Activated naive CD8-positive, alpha-beta T cell treated with anti-CD3 and anti-CD28 coated beads for 36 hours (primary cell): ENCODE measurements around the gene ORAI3. TPM values are rescaled to one million over a fixed set of nuclear protein-coding genes. Genes with fewer than 3 reads are reported as not detected.

Experiments
- DNase-seq: peaks from one replicate; pipeline ENCODE4 v3.0.0; 2021
- H3K27ac Mint-ChIP-seq: one replicate; pipeline ENCODE4 v1.8.0; 2022; ENCODE audit warnings: mild to moderate bottlenecking, moderate library complexity, mixed read lengths
- H3K27me3 Mint-ChIP-seq: one replicate; pipeline ENCODE4 v1.8.0; 2022; ENCODE audit warnings: mild to moderate bottlenecking, mixed read lengths
- H3K36me3 Mint-ChIP-seq: one replicate; pipeline ENCODE4 v1.8.0; 2021; ENCODE audit warnings: mild to moderate bottlenecking, mixed read lengths
- H3K4me1 Mint-ChIP-seq: one replicate; pipeline ENCODE4 v1.8.0; 2021; ENCODE audit warnings: mixed read lengths
- H3K4me3 Mint-ChIP-seq: one replicate; pipeline ENCODE4 v1.8.0; 2022; ENCODE audit warnings: mild to moderate bottlenecking, moderate library complexity, mixed read lengths
- H3K9me3 Mint-ChIP-seq: one replicate; pipeline ENCODE4 v1.8.0; 2022; ENCODE audit warnings: mixed read lengths
- total RNA-seq, 2 experiments: library from RNA; stranded (reverse); gene quantifications; one replicate each; pipeline ENCODE4 v1.2.3, GENCODE V29; 2021

Gene ORAI3
- total RNA-seq, 2 experiments from 2014 or later: 5.4 to 5.7 TPM

GRCh38 chr16:30950516-30951065, 1.7 kb downstream of the ORAI3 start:
- H3K36me3 Mint-ChIP-seq: peaks cover 3% of the 10 kb centered on the region
- peak overlapping the region; percentile 70 for H3K27ac Mint-ChIP-seq
- no peaks in the 10 kb centered on the region for H3K27me3 Mint-ChIP-seq
- H3K4me1 Mint-ChIP-seq: peaks cover 13% of the 10 kb centered on the region
- no peak for DNase-seq
- H3K9me3 Mint-ChIP-seq: no peaks in the 10 kb centered on the region
- H3K4me3 Mint-ChIP-seq: peak overlapping the region; percentile 89

DNA sequence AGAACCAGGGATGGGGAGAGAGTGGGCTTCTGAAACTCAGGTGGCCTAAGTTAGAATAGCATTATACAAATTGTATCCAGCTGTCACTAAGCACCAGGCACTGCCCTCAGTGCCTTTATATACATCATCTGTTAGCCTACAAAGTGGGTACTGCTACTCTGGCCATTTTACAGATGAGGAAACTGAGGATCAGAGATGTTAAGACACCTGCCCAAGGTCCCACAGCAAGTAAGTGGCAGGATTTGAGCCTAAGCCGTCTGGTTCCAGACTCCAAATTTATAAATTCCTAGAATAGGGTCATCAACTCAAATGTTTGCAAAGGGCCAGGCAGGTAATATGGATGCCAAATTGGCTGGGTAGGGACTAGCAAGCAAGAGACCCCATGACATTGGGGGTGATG, 2.3 kb downstream of the ORAI3 start:
- no peak overlapping the region for H3K27ac Mint-ChIP-seq
- H3K27me3 Mint-ChIP-seq: no peaks in the 10 kb centered on the region
- peaks cover 16% of the 10 kb centered on the region for H3K4me1 Mint-ChIP-seq
- H3K36me3 Mint-ChIP-seq: peaks cover 3% of the 10 kb centered on the region
- H3K4me3 Mint-ChIP-seq: no peak overlapping the region
- H3K9me3 Mint-ChIP-seq: no peaks in the 10 kb centered on the region
- no peak for DNase-seq

- Mint-ChIP-seq H3K4me1 (peaks cover 17% of the 10 kb centered on the region), H3K4me3 (no peak overlapping the region), H3K36me3 (peaks cover 3% of the 10 kb centered on the region), H3K9me3 (no peaks in the 10 kb centered on the region), H3K27me3 (no peaks in the 10 kb centered on the region), H3K27ac (no peak overlapping the region)
- DNase-seq: no peak
Observed at GRCh38 chr16:30951750-30952149, 2.9 kb downstream of the ORAI3 start.

- H3K27ac Mint-ChIP-seq: no peak overlapping the region
- peaks cover 2% of the 10 kb centered on the region for H3K36me3 Mint-ChIP-seq
- no peaks in the 10 kb centered on the region for H3K27me3 Mint-ChIP-seq
- no peak overlapping the region for H3K4me3 Mint-ChIP-seq
- H3K9me3 Mint-ChIP-seq: no peaks in the 10 kb centered on the region
- peaks cover 17% of the 10 kb centered on the region for H3K4me1 Mint-ChIP-seq
- DNase-seq: no peak
Observed at GRCh38 chr16:30953111-30953510, 4.2 kb downstream of the ORAI3 start.

- no peaks in the 10 kb centered on the region for H3K27me3 Mint-ChIP-seq
- H3K36me3 Mint-ChIP-seq: peaks cover 4% of the 10 kb centered on the region
- no peaks in the 10 kb centered on the region for H3K9me3 Mint-ChIP-seq
- peaks cover 20% of the 10 kb centered on the region for H3K4me1 Mint-ChIP-seq
- peak; percentile 72 for DNase-seq
- H3K27ac Mint-ChIP-seq: no peak overlapping the region
- no peak overlapping the region for H3K4me3 Mint-ChIP-seq
Observed at GRCh38 chr16:30953511-30954124, 4.8 kb downstream of the ORAI3 start.

DNA sequence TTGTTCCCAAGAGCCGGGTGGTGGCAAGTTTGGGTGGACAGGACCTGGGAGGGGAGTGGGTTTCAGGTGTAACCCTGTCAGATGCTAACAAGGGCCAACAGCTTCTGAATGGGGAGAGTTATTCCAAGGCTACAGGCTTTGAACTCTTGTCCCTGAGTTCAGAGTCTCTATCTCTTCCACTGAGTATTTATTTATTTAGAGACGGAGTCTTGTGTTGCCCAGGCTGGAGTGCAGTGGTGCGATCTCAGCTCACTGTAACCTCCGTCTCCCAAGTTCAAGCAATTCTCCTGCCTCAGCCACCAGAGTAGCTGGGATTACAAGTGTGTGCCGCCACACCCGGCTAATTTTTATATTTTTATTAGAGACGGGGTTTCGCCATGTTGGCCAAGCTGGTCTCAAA, 6.1 kb downstream of the ORAI3 start:
- no peaks in the 10 kb centered on the region for H3K9me3 Mint-ChIP-seq
- no peak overlapping the region for H3K4me3 Mint-ChIP-seq
- H3K36me3 Mint-ChIP-seq: peaks cover 12% of the 10 kb centered on the region
- DNase-seq: no peak
- H3K27me3 Mint-ChIP-seq: no peaks in the 10 kb centered on the region
- no peak overlapping the region for H3K27ac Mint-ChIP-seq
- peaks cover 27% of the 10 kb centered on the region for H3K4me1 Mint-ChIP-seq

DNA sequence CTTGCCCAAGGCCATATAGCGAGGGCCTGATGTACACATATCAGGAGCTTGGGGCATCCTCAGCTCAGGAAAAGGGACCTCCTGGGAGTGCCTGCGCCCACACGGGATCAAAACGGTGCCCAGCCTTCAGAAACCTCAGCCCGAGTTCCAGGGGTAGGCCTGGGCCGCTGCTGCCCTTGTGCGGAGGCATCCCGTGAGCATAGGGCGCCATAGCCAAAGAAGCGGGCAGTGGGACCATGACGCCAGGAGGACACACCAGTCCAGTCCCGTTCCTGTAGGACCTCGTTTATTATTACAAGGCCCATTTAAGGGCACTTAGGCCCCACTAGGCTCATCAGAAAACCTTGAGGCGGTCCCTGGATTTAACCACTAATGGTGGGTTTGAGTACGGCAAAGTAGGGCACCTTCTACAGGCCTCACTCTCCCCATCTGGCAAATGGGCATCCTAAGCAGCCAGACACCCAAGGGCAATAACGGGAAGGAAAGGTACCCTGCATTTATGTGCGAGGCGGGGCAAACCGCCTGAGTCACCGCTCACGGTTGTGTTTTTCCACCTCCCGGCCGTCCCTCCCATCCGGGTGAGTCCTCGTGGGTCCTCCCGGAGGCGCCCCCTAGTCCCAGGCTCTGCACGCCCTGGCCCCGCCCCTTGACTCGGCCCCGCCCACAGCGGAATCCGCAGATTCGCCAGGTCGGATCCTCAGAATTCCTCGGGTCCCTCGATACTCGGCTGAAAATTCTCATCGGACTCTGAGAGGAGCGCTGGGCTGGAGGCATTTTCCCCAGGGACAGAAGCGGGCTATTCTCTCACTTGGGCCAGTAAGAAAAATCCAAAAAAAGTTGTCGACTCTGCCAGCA, 8.0 kb downstream of the ORAI3 start:
- Mint-ChIP-seq H3K4me1 (peaks cover 26% of the 10 kb centered on the region), H3K27ac (peak overlapping the region; percentile 99), H3K36me3 (peaks cover 21% of the 10 kb centered on the region), H3K27me3 (no peaks in the 10 kb centered on the region), H3K4me3 (peak overlapping the region; percentile 93), H3K9me3 (no peaks in the 10 kb centered on the region)
- peak; percentile 91 for DNase-seq

- Mint-ChIP-seq H3K4me3 (peak within 1 kb of the TSS; percentile 96), H3K4me1 (peaks cover 26% of the 10 kb centered on the region), H3K27me3 (no peaks in the 10 kb centered on the region), H3K27ac (peak within 1 kb of the TSS; percentile 99), H3K36me3 (peaks cover 24% of the 10 kb centered on the region), H3K9me3 (no peaks in the 10 kb centered on the region)
- DNase-seq: peak; percentile 97
Observed at GRCh38 chr16:30957456-30958174, 8.7 kb downstream of the ORAI3 start, which contains the start of gene SETD1A. TSS of gene SETD1A (plus strand) at chr16:30957754. CDS start at chr16:30958732, 978 bp downstream.

DNA sequence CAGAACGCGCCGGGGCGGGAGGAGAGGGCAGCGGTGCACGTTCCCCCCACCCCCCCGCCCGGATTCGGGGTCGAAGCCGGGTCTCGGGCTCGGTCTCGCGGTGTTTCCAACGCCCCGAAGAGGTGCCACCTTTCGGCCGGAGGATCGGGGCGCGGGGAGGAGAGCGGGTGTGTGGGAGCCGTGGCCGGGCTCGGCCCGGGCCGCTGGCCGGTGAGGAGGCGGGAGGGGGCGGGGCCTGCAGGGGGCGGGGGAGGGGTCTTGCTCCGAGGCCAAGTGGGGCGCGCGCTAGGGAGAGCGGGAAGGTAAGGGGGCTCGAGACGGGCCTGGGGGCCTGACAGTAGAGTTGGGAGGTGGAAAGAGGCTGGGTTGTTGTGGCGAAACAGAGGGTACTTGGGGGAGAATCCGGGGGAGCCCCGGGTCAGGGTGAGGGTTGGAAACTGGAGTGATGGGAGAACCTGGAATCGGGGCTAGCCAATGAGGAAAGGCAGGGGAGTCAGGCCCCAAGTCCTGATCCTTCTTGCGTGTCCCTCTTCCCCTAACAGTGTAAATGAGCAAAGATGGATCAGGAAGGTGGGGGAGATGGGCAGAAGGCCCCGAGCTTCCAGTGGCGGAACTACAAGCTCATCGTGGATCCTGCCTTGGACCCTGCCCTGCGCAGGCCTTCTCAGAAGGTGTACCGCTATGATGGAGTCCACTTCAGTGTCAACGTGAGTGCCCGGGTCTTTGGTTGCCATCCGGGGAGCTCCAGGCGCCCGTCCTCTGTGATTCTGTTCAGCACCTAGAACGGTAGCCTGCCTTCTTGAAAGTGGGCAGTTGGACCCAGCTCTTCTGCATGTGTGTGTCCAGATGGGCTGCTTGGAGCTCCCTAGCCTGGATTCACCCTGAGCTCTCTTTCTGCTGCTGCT, 9.6 kb downstream of the ORAI3 start:
- Mint-ChIP-seq H3K4me1 (peaks cover 26% of the 10 kb centered on the region), H3K9me3 (no peaks in the 10 kb centered on the region), H3K4me3 (peak overlapping the region; percentile 96), H3K27ac (peak overlapping the region; percentile 91), H3K27me3 (no peaks in the 10 kb centered on the region), H3K36me3 (peaks cover 24% of the 10 kb centered on the region)
- DNase-seq: no peak

DNA sequence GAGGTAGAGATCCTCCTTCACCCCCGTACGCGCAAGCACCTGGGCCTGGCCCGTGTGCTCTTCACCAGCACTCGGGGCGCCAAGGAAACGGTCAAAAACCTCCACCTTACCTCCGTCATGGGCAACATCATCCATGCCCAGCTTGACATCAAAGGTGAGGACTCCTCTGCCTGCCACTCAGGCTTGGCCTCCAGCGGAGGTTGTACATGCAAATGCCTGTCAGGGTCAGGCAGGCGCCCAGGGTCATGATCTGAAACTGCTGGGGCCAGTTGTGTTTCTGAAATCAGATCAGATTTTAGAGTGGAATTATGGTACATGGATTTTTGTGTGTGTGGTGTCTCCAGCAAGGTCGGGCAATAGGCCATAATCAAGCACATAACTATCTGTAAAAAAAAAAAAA, 12.5 kb downstream of the ORAI3 start:
- no peak for DNase-seq
- Mint-ChIP-seq H3K9me3 (no peaks in the 10 kb centered on the region), H3K27me3 (no peaks in the 10 kb centered on the region), H3K4me1 (peaks cover 20% of the 10 kb centered on the region), H3K27ac (no peak overlapping the region), H3K4me3 (no peak overlapping the region), H3K36me3 (peaks cover 32% of the 10 kb centered on the region)

- Mint-ChIP-seq H3K27me3 (no peaks in the 10 kb centered on the region), H3K27ac (no peak overlapping the region), H3K4me3 (no peak overlapping the region), H3K9me3 (no peaks in the 10 kb centered on the region), H3K4me1 (peaks cover 13% of the 10 kb centered on the region), H3K36me3 (peaks cover 42% of the 10 kb centered on the region)
- no peak for DNase-seq
Observed at GRCh38 chr16:30963925-30964511, 15.2 kb downstream of the ORAI3 start.

DNA sequence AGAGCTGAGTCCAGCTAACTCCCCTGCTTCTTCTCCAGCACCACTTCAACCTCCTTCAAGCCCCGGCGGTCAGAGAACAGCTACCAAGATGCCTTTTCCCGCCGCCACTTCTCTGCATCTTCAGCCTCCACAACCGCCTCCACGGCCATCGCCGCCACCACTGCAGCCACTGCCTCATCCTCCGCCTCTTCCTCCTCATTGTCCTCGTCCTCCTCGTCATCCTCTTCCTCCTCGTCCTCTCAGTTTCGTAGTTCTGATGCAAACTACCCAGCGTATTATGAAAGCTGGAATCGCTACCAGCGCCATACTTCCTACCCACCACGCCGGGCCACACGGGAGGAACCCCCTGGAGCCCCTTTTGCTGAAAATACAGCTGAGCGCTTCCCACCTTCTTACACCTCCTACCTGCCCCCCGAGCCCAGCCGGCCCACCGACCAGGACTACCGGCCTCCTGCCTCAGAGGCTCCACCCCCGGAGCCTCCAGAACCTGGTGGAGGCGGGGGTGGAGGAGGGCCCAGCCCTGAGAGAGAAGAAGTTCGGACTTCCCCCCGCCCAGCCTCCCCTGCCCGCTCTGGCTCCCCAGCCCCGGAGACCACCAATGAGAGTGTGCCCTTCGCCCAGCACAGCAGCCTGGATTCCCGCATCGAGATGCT, 15.8 kb downstream of the ORAI3 start:
- Mint-ChIP-seq H3K4me3 (no peak overlapping the region), H3K27ac (no peak overlapping the region), H3K9me3 (no peaks in the 10 kb centered on the region), H3K4me1 (peaks cover 6% of the 10 kb centered on the region), H3K27me3 (no peaks in the 10 kb centered on the region), H3K36me3 (peaks cover 38% of the 10 kb centered on the region)
- DNase-seq: no peak

- H3K36me3 Mint-ChIP-seq: peaks cover 31% of the 10 kb centered on the region
- no peaks in the 10 kb centered on the region for H3K27me3 Mint-ChIP-seq
- H3K9me3 Mint-ChIP-seq: no peaks in the 10 kb centered on the region
- DNase-seq: no peak
- no peak overlapping the region for H3K27ac Mint-ChIP-seq
- H3K4me1 Mint-ChIP-seq: peaks cover 2% of the 10 kb centered on the region
- H3K4me3 Mint-ChIP-seq: no peak overlapping the region
Observed at GRCh38 chr16:30965436-30965835, 16.6 kb downstream of the ORAI3 start.
